Loucy (cell line): ENCODE results near the gene TPO.

Experiments used
- H2AFZ ChIP-seq: fragments of 200-600 bp; sonication (generic); 2 replicates; pipeline ENCODE4 v1.6.0; 2016; ENCODE audit warnings: antibody characterized with exemption, mild to moderate bottlenecking, low read length, moderate library complexity
- H3F3A ChIP-seq: fragments of 200-600 bp; 2 replicates; pipeline ENCODE4 v1.6.0; 2016; ENCODE audit warnings: antibody characterized with exemption, low read depth, mild to moderate bottlenecking
- H3K27me3 ChIP-seq: fragments of 200-600 bp; sonication (generic); 2 replicates; pipeline ENCODE4 v1.6.1; 2014; ENCODE audit warnings: low read length, mild to moderate bottlenecking; ENCODE audit not compliant: insufficient read depth, poor library complexity, severe bottlenecking
- H3K36me3 ChIP-seq: fragments of 200-600 bp; sonication (generic); 2 replicates; pipeline ENCODE4 v1.6.1; 2016; ENCODE audit warnings: low read length; ENCODE audit not compliant: insufficient read depth
- H3K4me1 ChIP-seq: fragments of 200-600 bp; sonication (generic); 2 replicates; pipeline ENCODE4 v1.5.1; 2014; ENCODE audit warnings: low read length, mild to moderate bottlenecking; ENCODE audit not compliant: insufficient read depth, poor library complexity, severe bottlenecking
- H3K4me2 ChIP-seq: fragments of 200-600 bp; sonication (generic); 2 replicates; pipeline ENCODE4 v1.6.0; 2014; ENCODE audit warnings: antibody characterized with exemption, low read length, low read depth, mild to moderate bottlenecking; ENCODE audit not compliant: poor library complexity, severe bottlenecking
- H3K4me3 ChIP-seq: fragments of 200-600 bp; sonication (generic); 2 replicates; pipeline ENCODE4 v1.5.1; 2014; ENCODE audit warnings: low read length, mild to moderate bottlenecking, mixed read lengths; ENCODE audit not compliant: poor library complexity, severe bottlenecking
- H3K79me2 ChIP-seq: fragments of 200-600 bp; sonication (generic); 2 replicates; pipeline ENCODE4 v1.6.1; 2014; ENCODE audit warnings: low read length; ENCODE audit not compliant: insufficient read depth
- H3K9ac ChIP-seq: fragments of 200-600 bp; sonication (generic); 2 replicates; pipeline ENCODE4 v1.6.0; 2014; ENCODE audit warnings: mild to moderate bottlenecking, low read depth, low read length, moderate library complexity; ENCODE audit not compliant: poor library complexity, severe bottlenecking
- H3K9me2 ChIP-seq: fragments of 200-600 bp; sonication (generic); replicated peaks from 2 replicates; pipeline ENCODE4 v1.6.1; 2016; ENCODE audit warnings: low read depth, low read length, mixed read lengths
- H3K9me3 ChIP-seq: fragments of 200-600 bp; sonication (generic); 2 replicates; pipeline ENCODE4 v1.6.1; 2014; ENCODE audit warnings: mild to moderate bottlenecking, antibody characterized with exemption, low read length, low read depth; ENCODE audit not compliant: insufficient read depth
- H4K20me1 ChIP-seq: fragments of 200-600 bp; sonication (generic); 2 replicates; pipeline ENCODE4 v1.6.0; 2014; ENCODE audit warnings: antibody characterized with exemption, low read length, mild to moderate bottlenecking; ENCODE audit not compliant: insufficient read depth, poor library complexity, severe bottlenecking
- CTCF ChIP-seq: fragments of 200-600 bp; sonication (generic); conservative IDR thresholded peaks from 2 replicates; pipeline ENCODE4 v1.5.1; 2014; ENCODE audit warnings: mild to moderate bottlenecking, antibody characterized with exemption, low read length
- EZH2phosphoT487 ChIP-seq: fragments of 200-600 bp; IDR thresholded peaks from 2 replicates; pipeline ENCODE4 v1.6.1; 2018; ENCODE audit warnings: antibody characterized with exemption, mild to moderate bottlenecking, moderate library complexity, borderline replicate concordance

TPO gene

DNA sequence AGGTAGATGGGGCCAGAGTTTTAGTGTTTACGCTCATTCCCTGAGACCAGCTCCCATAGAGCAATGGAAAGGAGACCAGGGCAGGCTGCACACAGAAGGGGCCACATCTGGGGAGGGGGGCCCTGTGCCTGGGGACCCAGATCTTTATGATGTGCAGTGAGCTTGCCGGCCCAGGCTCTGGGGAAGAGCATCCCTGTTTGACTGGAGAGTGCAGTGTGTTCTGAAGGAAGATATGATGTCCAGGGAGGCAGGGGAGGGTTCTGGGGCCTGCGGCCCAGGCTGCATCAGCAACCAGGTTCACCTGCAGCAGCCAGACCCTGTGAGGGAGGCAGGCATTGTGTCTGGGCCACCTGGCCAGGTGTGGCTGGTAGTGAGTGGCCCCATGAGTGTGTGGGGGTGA, 13.8 kb downstream of the TPO start:
- Histone ChIP-seq H3K9me3 (no peaks in the 10 kb centered on the region), H3K4me1 (no peaks in the 10 kb centered on the region), H3K9ac (no peak overlapping the region), H2AFZ (no peak overlapping the region), H3F3A (no peaks in the 10 kb centered on the region), H3K27me3 (no peaks in the 10 kb centered on the region), H3K4me3 (no peak overlapping the region), H4K20me1 (no peaks in the 10 kb centered on the region), H3K79me2 (no peaks in the 10 kb centered on the region), H3K36me3 (no peaks in the 10 kb centered on the region), H3K4me2 (no peak overlapping the region), H3K9me2 (no peaks in the 10 kb centered on the region)
- TF ChIP-seq EZH2phosphoT487 (no peak), CTCF (no peak)

- Histone ChIP-seq H3K4me1 (no peaks in the 10 kb centered on the region), H3K27me3 (no peaks in the 10 kb centered on the region), H3K9me2 (no peaks in the 10 kb centered on the region), H3K9me3 (no peaks in the 10 kb centered on the region), H3K4me2 (no peak overlapping the region), H3F3A (no peaks in the 10 kb centered on the region), H3K79me2 (no peaks in the 10 kb centered on the region), H2AFZ (no peak overlapping the region), H3K9ac (no peak overlapping the region), H3K4me3 (no peak overlapping the region), H3K36me3 (no peaks in the 10 kb centered on the region), H4K20me1 (no peaks in the 10 kb centered on the region)
- TF ChIP-seq CTCF (no peak), EZH2phosphoT487 (no peak)
These were observed 16.6 kb downstream of the TPO start for GRCh38 chr2:1429895-1430294.

DNA sequence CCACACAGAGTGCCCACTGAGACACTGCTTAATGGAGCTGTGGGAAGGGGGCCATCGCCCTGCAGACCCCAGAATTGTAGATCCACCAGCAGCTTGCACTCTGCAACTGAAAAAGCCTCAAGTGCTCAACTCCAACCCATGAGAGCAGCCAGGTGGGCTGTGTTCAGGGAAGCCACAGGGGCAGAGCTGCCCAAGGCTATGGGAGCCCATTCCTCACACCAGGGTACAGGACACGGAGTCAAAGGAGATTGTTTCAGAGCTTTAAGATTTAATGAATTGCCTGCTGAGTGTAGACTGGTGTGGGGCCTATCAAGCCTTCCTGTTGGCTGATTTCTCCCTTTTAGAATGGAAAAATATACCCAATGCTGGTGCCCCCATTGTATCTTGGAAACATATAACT, 17.2 kb downstream of the TPO start:
- Histone ChIP-seq H4K20me1 (no peaks in the 10 kb centered on the region), H3F3A (no peaks in the 10 kb centered on the region), H3K4me1 (no peaks in the 10 kb centered on the region), H2AFZ (no peak overlapping the region), H3K9me2 (no peaks in the 10 kb centered on the region), H3K9me3 (no peaks in the 10 kb centered on the region), H3K4me3 (no peak overlapping the region), H3K27me3 (no peaks in the 10 kb centered on the region), H3K9ac (no peak overlapping the region), H3K79me2 (no peaks in the 10 kb centered on the region), H3K36me3 (no peaks in the 10 kb centered on the region), H3K4me2 (no peak overlapping the region)
- TF ChIP-seq EZH2phosphoT487 (no peak), CTCF (no peak)
